DND-41 (cell line): ENCODE data around the gene GPC6.

Experiments used
- ATAC-seq: fragments of 200-7000 bp; cut with Tn5 transposase; 3 replicates; pipeline ENCODE4 v1.9.1; 2021; ENCODE audit warnings: low read depth; ENCODE audit not compliant: insufficient read depth
- DNase-seq: peaks from one replicate; pipeline ENCODE4 v3.0.0-alpha.2; 2020
- H2AFZ ChIP-seq: 2 replicates; pipeline ENCODE4 v1.6.0; 2012; ENCODE audit warnings: low read depth, low read length
- H3K27ac ChIP-seq: 2 replicates; pipeline ENCODE4 v1.5.1; 2012; ENCODE audit warnings: low read length, inconsistent platforms
- H3K27me3 ChIP-seq: fragments of 200-600 bp; sonication (generic); 2 replicates; pipeline ENCODE4 v1.6.0; 2012; ENCODE audit warnings: low read length, mild to moderate bottlenecking, inconsistent platforms; ENCODE audit not compliant: insufficient read depth, poor library complexity
- H3K36me3 ChIP-seq: 2 replicates; pipeline ENCODE4 v1.5.1; 2012; ENCODE audit warnings: low read length, inconsistent platforms; ENCODE audit not compliant: insufficient read depth
- H3K4me1 ChIP-seq: 2 replicates; pipeline ENCODE4 v1.5.1; 2012; ENCODE audit warnings: mild to moderate bottlenecking, low read length; ENCODE audit not compliant: insufficient read depth
- H3K4me2 ChIP-seq: 2 replicates; pipeline ENCODE4 v1.6.0; 2012; ENCODE audit warnings: mild to moderate bottlenecking, moderate library complexity, low read length, inconsistent platforms; ENCODE audit not compliant: insufficient read depth
- H3K4me3 ChIP-seq, 2 experiments: fragments of 200-600 bp in 1 of 2; shearing (Covaris generic) in 1 of 2; 2 replicates each; pipeline ENCODE4 v1.5.1; 2012 to 2016; ENCODE audit warnings: inconsistent platforms in 2 of 2, low read length in 2 of 2, mild to moderate bottlenecking in 2 of 2, low read depth in 1 of 2, moderate library complexity in 1 of 2
- H3K79me2 ChIP-seq: 2 replicates; pipeline ENCODE4 v1.6.0; 2012; ENCODE audit warnings: low read length, inconsistent platforms; ENCODE audit not compliant: insufficient read depth
- H3K9ac ChIP-seq: 2 replicates; pipeline ENCODE4 v1.6.0; 2012; ENCODE audit warnings: low read depth, mild to moderate bottlenecking, inconsistent platforms, low read length, moderate library complexity
- H3K9me3 ChIP-seq: 2 replicates; pipeline ENCODE4 v1.5.1; 2012; ENCODE audit warnings: low read length, moderate library complexity, mild to moderate bottlenecking, inconsistent platforms; ENCODE audit not compliant: insufficient read depth, severe bottlenecking
- H4K20me1 ChIP-seq: 2 replicates; pipeline ENCODE4 v1.6.0; 2012; ENCODE audit warnings: low read length; ENCODE audit not compliant: insufficient read depth
- CTCF ChIP-seq: IDR thresholded peaks from 2 replicates; pipeline ENCODE4 v1.5.1; 2012; ENCODE audit warnings: borderline replicate concordance, low read length, moderate library complexity, mild to moderate bottlenecking; ENCODE audit not compliant: poor library complexity, severe bottlenecking; ENCODE audit errors: extremely low read depth
- EZH2 ChIP-seq: IDR thresholded peaks from 3 replicates; pipeline ENCODE4 v1.6.1; 2012; ENCODE audit warnings: borderline replicate concordance, low read depth, mild to moderate bottlenecking, moderate library complexity, low read length, inconsistent platforms; ENCODE audit not compliant: severe bottlenecking

The GPC6 gene

GRCh38 chr13:94233837-94234236, 1007.2 kb downstream of the GPC6 start:
- Histone ChIP-seq H3K9me3 (no peaks in the 10 kb centered on the region), H3K4me3 (no peak overlapping the region), H3K36me3 (no peaks in the 10 kb centered on the region), H2AFZ (no peak overlapping the region), H3K27me3 (no peaks in the 10 kb centered on the region), H3K4me2 (no peak overlapping the region), H3K27ac (no peak overlapping the region), H4K20me1 (no peaks in the 10 kb centered on the region), H3K9ac (no peak overlapping the region), H3K4me1 (no peaks in the 10 kb centered on the region), H3K79me2 (no peaks in the 10 kb centered on the region)
- ATAC-seq (no peak), DNase-seq (no peak)
- TF ChIP-seq CTCF (no peak), EZH2 (no peak)

GRCh38 chr13:94234738-94235137, 1008.1 kb downstream of the GPC6 start:
- no peak for ATAC-seq
- Histone ChIP-seq H3K4me1 (no peaks in the 10 kb centered on the region), H3K27me3 (no peaks in the 10 kb centered on the region), H3K9me3 (no peaks in the 10 kb centered on the region), H3K79me2 (no peaks in the 10 kb centered on the region), H3K36me3 (no peaks in the 10 kb centered on the region), H2AFZ (no peak overlapping the region), H3K4me3 (no peak overlapping the region), H3K4me2 (no peak overlapping the region), H3K27ac (no peak overlapping the region), H3K9ac (no peak overlapping the region), H4K20me1 (no peaks in the 10 kb centered on the region)
- TF ChIP-seq CTCF (no peak), EZH2 (no peak)
- no peak for DNase-seq

GRCh38 chr13:94236132-94236531, 1009.5 kb downstream of the GPC6 start:
- H3K4me3 ChIP-seq: no peak overlapping the region
- H3K27me3 ChIP-seq: no peaks in the 10 kb centered on the region
- no peaks in the 10 kb centered on the region for H3K79me2 ChIP-seq
- TF ChIP-seq EZH2 (no peak), CTCF (no peak)
- H3K9me3 ChIP-seq: no peaks in the 10 kb centered on the region
- H3K4me2 ChIP-seq: no peak overlapping the region
- H4K20me1 ChIP-seq: no peaks in the 10 kb centered on the region
- H3K27ac ChIP-seq: no peak overlapping the region
- ATAC-seq (no peak), DNase-seq (no peak)
- no peak overlapping the region for H2AFZ ChIP-seq
- H3K4me1 ChIP-seq: no peaks in the 10 kb centered on the region
- no peak overlapping the region for H3K9ac ChIP-seq
- H3K36me3 ChIP-seq: no peaks in the 10 kb centered on the region

GRCh38 chr13:94236872-94237271, 1010.3 kb downstream of the GPC6 start:
- no peaks in the 10 kb centered on the region for H3K36me3 ChIP-seq
- no peak overlapping the region for H2AFZ ChIP-seq
- H3K27ac ChIP-seq: no peak overlapping the region
- H3K27me3 ChIP-seq: no peaks in the 10 kb centered on the region
- TF ChIP-seq EZH2 (no peak), CTCF (no peak)
- H3K9me3 ChIP-seq: no peaks in the 10 kb centered on the region
- DNase-seq: no peak
- no peak overlapping the region for H3K9ac ChIP-seq
- H4K20me1 ChIP-seq: no peaks in the 10 kb centered on the region
- H3K4me1 ChIP-seq: no peaks in the 10 kb centered on the region
- H3K79me2 ChIP-seq: no peaks in the 10 kb centered on the region
- H3K4me3 ChIP-seq: no peak overlapping the region
- H3K4me2 ChIP-seq: no peak overlapping the region
- no peak for ATAC-seq
